ENCODE data around the gene CBFA2T2.

CBFA2T2 gene

GRCh38 chr20:33677991-33678702 lies 188.3 kb downstream of the CBFA2T2 start:
- no peak for TF ChIP-seq ZFX (IDR thresholded peaks at IDR 0.05)
- TF ChIP-seq, protein P1, sequence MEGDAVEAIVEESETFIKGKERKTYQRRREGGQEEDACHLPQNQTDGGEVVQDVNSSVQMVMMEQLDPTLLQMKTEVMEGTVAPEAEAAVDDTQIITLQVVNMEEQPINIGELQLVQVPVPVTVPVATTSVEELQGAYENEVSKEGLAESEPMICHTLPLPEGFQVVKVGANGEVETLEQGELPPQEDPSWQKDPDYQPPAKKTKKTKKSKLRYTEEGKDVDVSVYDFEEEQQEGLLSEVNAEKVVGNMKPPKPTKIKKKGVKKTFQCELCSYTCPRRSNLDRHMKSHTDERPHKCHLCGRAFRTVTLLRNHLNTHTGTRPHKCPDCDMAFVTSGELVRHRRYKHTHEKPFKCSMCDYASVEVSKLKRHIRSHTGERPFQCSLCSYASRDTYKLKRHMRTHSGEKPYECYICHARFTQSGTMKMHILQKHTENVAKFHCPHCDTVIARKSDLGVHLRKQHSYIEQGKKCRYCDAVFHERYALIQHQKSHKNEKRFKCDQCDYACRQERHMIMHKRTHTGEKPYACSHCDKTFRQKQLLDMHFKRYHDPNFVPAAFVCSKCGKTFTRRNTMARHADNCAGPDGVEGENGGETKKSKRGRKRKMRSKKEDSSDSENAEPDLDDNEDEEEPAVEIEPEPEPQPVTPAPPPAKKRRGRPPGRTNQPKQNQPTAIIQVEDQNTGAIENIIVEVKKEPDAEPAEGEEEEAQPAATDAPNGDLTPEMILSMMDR (conservative IDR thresholded peaks at IDR 0.05): no peak
- H3K27ac ChIP-seq: no peak overlapping the region

DNA sequence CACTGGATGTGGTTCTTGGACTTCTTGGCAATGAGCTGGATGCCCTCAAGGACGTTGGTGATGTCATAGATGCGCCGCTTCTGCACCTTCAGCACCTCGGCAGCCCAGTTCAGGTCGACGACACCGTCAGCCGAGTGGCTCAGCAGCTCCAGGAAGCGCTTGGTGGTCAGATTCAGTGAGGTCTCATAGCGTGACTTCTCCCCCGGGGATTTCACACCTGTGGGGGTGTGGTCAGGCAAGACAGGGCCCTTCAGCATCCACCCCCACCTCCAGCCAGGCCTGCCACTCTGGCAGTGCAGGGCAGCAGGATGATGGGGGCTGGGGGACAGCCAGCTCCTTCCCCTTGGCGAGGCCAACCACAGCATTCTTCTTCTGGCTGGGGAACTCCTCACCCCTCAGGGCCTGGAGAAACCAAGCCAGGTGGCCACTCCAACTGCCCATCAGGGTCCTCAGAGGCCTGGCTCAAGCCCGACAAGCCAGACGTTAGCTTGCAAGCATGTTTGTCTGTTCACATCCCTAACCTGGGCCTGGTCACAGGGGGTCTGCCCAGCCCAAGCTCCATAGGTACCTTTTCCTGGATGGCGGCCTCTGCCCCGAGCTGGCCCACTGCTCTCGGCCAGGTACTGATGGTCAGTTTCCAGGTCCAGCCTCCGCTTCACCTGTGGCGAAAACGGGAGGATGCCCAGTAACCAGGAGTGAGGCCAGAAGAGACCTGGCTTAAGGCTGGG lies 190.0 kb downstream of the CBFA2T2 start:
- TF ChIP-seq ZFX (IDR thresholded peaks at IDR 0.05): no peak
- TF ChIP-seq, protein P1 (conservative IDR thresholded peaks at IDR 0.05): no peak
- no peak overlapping the region for H3K27ac ChIP-seq

- no peak overlapping the region for H3K27ac ChIP-seq
- TF ChIP-seq, protein P1 (conservative IDR thresholded peaks at IDR 0.05): no peak
- TF ChIP-seq ZFX (IDR thresholded peaks at IDR 0.05): no peak
These were observed 190.8 kb downstream of the CBFA2T2 start for GRCh38 chr20:33680686-33681085.

DNA sequence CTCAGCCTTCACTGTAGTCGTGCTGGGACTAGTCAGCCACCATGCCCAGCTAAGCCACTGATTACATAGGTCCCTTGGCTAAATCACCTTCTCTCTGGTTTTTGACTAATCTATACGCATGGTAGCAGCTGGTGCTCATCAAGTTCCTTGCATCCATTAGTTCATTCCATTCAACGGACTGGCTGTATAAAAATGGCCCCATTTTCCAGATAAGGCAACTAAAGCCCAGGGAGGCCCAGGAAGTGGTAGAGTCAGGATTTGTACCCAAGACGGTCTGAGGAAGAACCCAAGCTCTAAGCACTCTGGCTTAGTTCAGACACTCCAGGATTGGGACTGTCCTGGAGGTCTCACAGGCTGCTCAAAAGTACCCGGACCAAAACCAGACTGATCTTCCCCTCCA lies 191.4 kb downstream of the CBFA2T2 start:
- TF ChIP-seq ZFX (IDR thresholded peaks at IDR 0.05): no peak
- TF ChIP-seq, protein P1 (conservative IDR thresholded peaks at IDR 0.05): no peak
- H3K27ac ChIP-seq: no peak overlapping the region

DNA sequence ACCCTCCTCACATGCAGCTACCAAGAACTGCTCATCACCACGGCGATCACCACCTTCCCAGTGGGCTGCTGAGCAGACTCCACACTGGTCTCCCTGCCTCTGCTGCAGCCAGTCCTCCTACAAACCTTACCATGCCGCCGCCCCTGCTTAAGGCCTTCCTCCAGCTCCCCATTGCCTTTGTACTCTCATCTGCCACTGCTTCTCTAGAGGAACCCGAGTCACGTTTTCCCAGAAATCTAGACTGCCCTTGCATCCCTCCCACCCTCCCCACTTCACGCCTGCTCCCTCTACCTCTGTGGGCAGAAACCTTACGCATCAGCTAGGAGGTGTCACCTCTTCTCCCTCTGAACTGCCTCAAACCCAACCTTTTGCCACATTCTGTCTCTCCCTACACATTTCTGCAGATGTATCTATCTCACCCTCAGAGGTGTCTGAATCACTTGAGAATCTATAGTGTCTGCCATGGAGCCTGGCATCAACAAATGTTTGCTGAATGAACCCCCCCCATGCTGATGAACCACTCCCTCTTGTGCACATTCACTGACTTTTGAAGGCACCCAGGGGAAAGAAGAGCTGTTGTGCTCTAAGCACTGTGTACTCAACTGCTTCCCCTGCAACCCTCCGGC lies 191.9 kb downstream of the CBFA2T2 start:
- no peak overlapping the region for H3K27ac ChIP-seq

GRCh38 chr20:33684533-33685327 lies 194.8 kb downstream of the CBFA2T2 start:
- H3K27ac ChIP-seq: peak overlapping the region; percentile 72

More for the DNA sequence above, 191.9 kb downstream of the CBFA2T2 start:
- TF ChIP-seq ZFX (IDR thresholded peaks at IDR 0.05): no peak

More at GRCh38 chr20:33684533-33685327, 194.8 kb downstream of the CBFA2T2 start:
- TF ChIP-seq, protein P1 (conservative IDR thresholded peaks at IDR 0.05): no peak
- no peak for TF ChIP-seq ZFX (IDR thresholded peaks at IDR 0.05)
